IMR-90 (cell line): ENCODE measurements around the gene PCSK5. TPM values are rescaled to one million over a fixed set of nuclear protein-coding genes. Genes with fewer than 3 reads are reported as not detected.

Source experiments
- ATAC-seq: fragments of 200-7000 bp; cut with Tn5 transposase; 2 replicates; pipeline ENCODE4 v1.9.1; 2020; ENCODE audit warnings: low read depth, mild to moderate bottlenecking, moderate library complexity
- BruUV-seq: library from RNA; stranded (reverse); fragments of 400-500 nt; replicated peaks from 2 replicates; lab custom pipeline; 2021; lab: Mats Ljungman, UMichigan
- CTCF ChIA-PET: fragments of 300-600 bp; formaldehyde crosslinking; extraction: SDS; loops from one replicate; lab custom pipeline; 2021; ENCODE audit warnings: antibody characterized with exemption; lab: Yijun Ruan, JAX
- POLR2A ChIA-PET: fragments of 300-600 bp; sonication (Branson Sonifier 250); formaldehyde crosslinking; loops from one replicate; lab custom pipeline; 2022; ENCODE audit warnings: antibody characterized with exemption; ENCODE audit not compliant: unreplicated experiment; lab: Charles Lee
- DNase-seq: peaks from one replicate; pipeline ENCODE4 v3.0.0; 2013
- H2AFZ ChIP-seq: replicated peaks from 2 replicates; pipeline ENCODE3; 2013; ENCODE audit warnings: low read length, mild to moderate bottlenecking; ENCODE audit not compliant: poor library complexity
- H2AK5ac ChIP-seq: 2 replicates; pipeline ENCODE4 v1.6.1; 2013; ENCODE audit warnings: low read depth, low read length, inconsistent platforms
- H2AK9ac ChIP-seq: replicated peaks from 2 replicates; pipeline ENCODE3; 2013; ENCODE audit warnings: mild to moderate bottlenecking, low read depth, low read length, moderate library complexity; ENCODE audit not compliant: poor library complexity
- H2BK120ac ChIP-seq: 2 replicates; pipeline ENCODE4 v1.6.1; 2013; ENCODE audit warnings: low read depth, low read length, inconsistent platforms
- H2BK15ac ChIP-seq: 3 replicates; pipeline ENCODE4 v1.6.1; 2013; ENCODE audit warnings: low read depth, low read length, inconsistent platforms
- H2BK20ac ChIP-seq: 2 replicates; pipeline ENCODE4 v1.6.1; 2013; ENCODE audit warnings: low read depth, mild to moderate bottlenecking, inconsistent platforms, low read length, moderate library complexity
- H2BK5ac ChIP-seq: 2 replicates; pipeline ENCODE4 v1.6.1; 2013; ENCODE audit warnings: mild to moderate bottlenecking, low read depth, low read length, inconsistent platforms; ENCODE audit not compliant: poor library complexity, severe bottlenecking
- H3K14ac ChIP-seq: replicated peaks from 2 replicates; pipeline ENCODE4 v1.6.1; 2013; ENCODE audit warnings: low read depth, low read length, inconsistent platforms
- H3K18ac ChIP-seq: 2 replicates; pipeline ENCODE4 v1.6.1; 2013; ENCODE audit warnings: low read depth, low read length, control low read depth
- H3K23ac ChIP-seq: 2 replicates; pipeline ENCODE4 v1.6.1; 2013; ENCODE audit warnings: low read depth, low read length, inconsistent platforms
- H3K27ac ChIP-seq: 2 replicates; pipeline ENCODE4 v1.5.1; 2013; ENCODE audit warnings: mild to moderate bottlenecking, control low read depth, low read length; ENCODE audit not compliant: insufficient read depth
- H3K27me3 ChIP-seq: 2 replicates; pipeline ENCODE4 v1.6.1; 2013; ENCODE audit warnings: low read length; ENCODE audit not compliant: control insufficient read depth, insufficient read depth
- H3K36me3 ChIP-seq: 2 replicates; pipeline ENCODE4 v1.6.1; 2013; ENCODE audit warnings: low read length, mixed read lengths; ENCODE audit not compliant: control insufficient read depth, insufficient read depth
- H3K4ac ChIP-seq: 2 replicates; pipeline ENCODE4 v1.6.1; 2013; ENCODE audit warnings: low read depth, low read length, inconsistent platforms
- H3K4me1 ChIP-seq: 2 replicates; pipeline ENCODE4 v1.6.1; 2013; ENCODE audit warnings: low read length, mixed read lengths; ENCODE audit not compliant: control insufficient read depth, insufficient read depth
- H3K4me2 ChIP-seq: 2 replicates; pipeline ENCODE4 v1.6.1; 2013; ENCODE audit warnings: low read depth, mild to moderate bottlenecking, control low read depth, low read length, moderate library complexity
- H3K4me3 ChIP-seq: 2 replicates; pipeline ENCODE4 v1.5.1; 2013; ENCODE audit warnings: low read depth, mild to moderate bottlenecking, control low read depth, low read length, moderate library complexity; ENCODE audit not compliant: insufficient read depth
- H3K56ac ChIP-seq: 2 replicates; pipeline ENCODE4 v1.6.1; 2013; ENCODE audit warnings: low read length, inconsistent platforms; ENCODE audit not compliant: insufficient read depth; ENCODE audit errors: extremely low read depth
- H3K79me1 ChIP-seq, 2 experiments: 2 replicates each; pipeline ENCODE4 v1.6.1; 2013; ENCODE audit warnings: low read length in 2 of 2, inconsistent platforms in 1 of 2, low read depth in 1 of 2
- H3K9ac ChIP-seq: 2 replicates; pipeline ENCODE4 v1.6.1; 2013; ENCODE audit warnings: low read depth, low read length, control low read depth
- H3K9me1 ChIP-seq: 2 replicates; pipeline ENCODE4 v1.6.1; 2013; ENCODE audit warnings: low read length, inconsistent platforms; ENCODE audit not compliant: insufficient read depth
- H3K9me3 ChIP-seq: 2 replicates; pipeline ENCODE4 v1.6.1; 2013; ENCODE audit warnings: low read length; ENCODE audit not compliant: control insufficient read depth, insufficient read depth
- H4K20me1 ChIP-seq: 2 replicates; pipeline ENCODE4 v1.6.1; 2013; ENCODE audit warnings: low read length, inconsistent platforms; ENCODE audit not compliant: insufficient read depth
- H4K5ac ChIP-seq: 2 replicates; pipeline ENCODE4 v1.6.1; 2013; ENCODE audit warnings: mild to moderate bottlenecking, low read depth, low read length, control low read depth
- H4K8ac ChIP-seq, 2 experiments: 2 replicates each; pipeline ENCODE4 v1.6.1; 2013; ENCODE audit warnings: low read depth in 2 of 2, low read length in 2 of 2, control low read depth in 1 of 2, inconsistent platforms in 1 of 2
- H4K91ac ChIP-seq: 2 replicates; pipeline ENCODE4 v1.6.1; 2013; ENCODE audit warnings: low read depth, low read length, inconsistent platforms; ENCODE audit not compliant: insufficient read depth
- BHLHE40 ChIP-seq: fragments of 150-350 bp; IDR thresholded peaks from 2 replicates; pipeline ENCODE4 v1.6.1; 2016; ENCODE audit warnings: mild to moderate bottlenecking, low read depth, low read length
- CEBPB ChIP-seq: IDR thresholded peaks from 2 replicates; pipeline ENCODE4 v1.6.1; 2012; ENCODE audit warnings: low read depth, low read length, improper control_type of control experiment
- CHD1 ChIP-seq: IDR thresholded peaks from 2 replicates; pipeline ENCODE4 v1.6.1; 2012; ENCODE audit warnings: low read depth, low read length, improper control_type of control experiment
- CTCF ChIP-seq: conservative IDR thresholded peaks from 2 replicates; pipeline ENCODE4 v1.5.1; 2012; ENCODE audit warnings: mild to moderate bottlenecking, low read depth, low read length, improper control_type of control experiment
- FOS ChIP-seq: fragments of 150-350 bp; IDR thresholded peaks from 2 replicates; pipeline ENCODE4 v1.6.1; 2016; ENCODE audit warnings: low read depth, low read length
- MAFK ChIP-seq: IDR thresholded peaks from 2 replicates; pipeline ENCODE4 v1.6.1; 2012; ENCODE audit warnings: low read depth, low read length, improper control_type of control experiment
- MAZ ChIP-seq: IDR thresholded peaks from 2 replicates; pipeline ENCODE4 v1.6.1; 2012; ENCODE audit warnings: low read depth, mild to moderate bottlenecking, low read length, improper control_type of control experiment, moderate library complexity, borderline replicate concordance
- MXI1 ChIP-seq: IDR thresholded peaks from 2 replicates; pipeline ENCODE4 v1.6.1; 2012; ENCODE audit warnings: low read depth, mild to moderate bottlenecking, low read length, moderate library complexity, borderline replicate concordance
- NFE2L2 ChIP-seq: fragments of 150-350 bp; IDR thresholded peaks from 2 replicates; pipeline ENCODE4 v1.6.1; 2016; ENCODE audit warnings: low read depth, mild to moderate bottlenecking, low read length
- POLR2A ChIP-seq: IDR thresholded peaks from 2 replicates; pipeline ENCODE4 v1.6.1; 2012; ENCODE audit warnings: mild to moderate bottlenecking, low read depth, low read length
- RAD21 ChIP-seq: IDR thresholded peaks from 2 replicates; pipeline ENCODE4 v1.6.1; 2012; ENCODE audit warnings: low read length, improper control_type of control experiment
- RCOR1 ChIP-seq: IDR thresholded peaks from 2 replicates; pipeline ENCODE4 v1.6.1; 2012; ENCODE audit warnings: mild to moderate bottlenecking, low read length, improper control_type of control experiment; ENCODE audit not compliant: insufficient replicate concordance
- RFX5 ChIP-seq: IDR thresholded peaks from 2 replicates; pipeline ENCODE4 v1.8.0; 2012; ENCODE audit warnings: low read depth, mild to moderate bottlenecking, low read length, moderate library complexity
- SMC3 ChIP-seq: fragments of 150-350 bp; IDR thresholded peaks from 2 replicates; pipeline ENCODE4 v1.6.1; 2016; ENCODE audit warnings: low read depth, mild to moderate bottlenecking, antibody characterized with exemption, low read length, moderate library complexity
- WGBS, 2 experiments: methylation state at CpG; one replicate each; pipeline versions ENCODE4 v1.1.5 to v1.1.7; 2013; ENCODE audit warnings: missing lambda C conversion rate in 2 of 2; ENCODE audit not compliant: insufficient read length in 1 of 2; ENCODE audit errors: extremely low coverage in 2 of 2; 5-methylcytosine and 5-hydroxymethylcytosine counted together
- dilution Hi-C: fragments of 300-500 bp; cut with HindIII; formaldehyde crosslinking; loops from one replicate; pipeline ENCODE4 v1.14.3; 2018; ENCODE audit warnings: low sequenced_read_pairs; ENCODE audit not compliant: unreplicated experiment
- in situ Hi-C: fragments of 300-500 bp; cut with MboI; formaldehyde crosslinking; loops from 3 replicates; pipeline ENCODE4 v1.14.3; 2019; ENCODE audit warnings: low sequenced_read_pairs, inconsistent platforms, mixed read lengths
- intact Hi-C: fragments of 100-400 bp; cut with micrococcal nuclease; formaldehyde crosslinking; loops from 2 replicates; pipeline ENCODE4 v1.10.0; 2022
- polyA plus RNA-seq, 3 experiments: library from polyadenylated mRNA; depleted of rRNA; stranded (reverse); fragments of >200 nt; gene quantifications; 2 replicates each; pipeline ENCODE4 v1.2.3, GENCODE V29; 2012; ENCODE audit warnings: low replicate concordance in 1 of 3
- total RNA-seq: library from RNA; depleted of rRNA; stranded (reverse); fragments of >200 nt; gene quantifications from 2 replicates; pipeline ENCODE4 v1.2.3, GENCODE V29; 2012
- TF ChIP-seq, protein P1 (sequence below): fragments of 150-350 bp; IDR thresholded peaks from 2 replicates; pipeline ENCODE4 v1.6.1; 2016; ENCODE audit warnings: low read depth, mild to moderate bottlenecking, low read length, moderate library complexity, borderline replicate concordance
- TF ChIP-seq, protein P2 (sequence below): fragments of 150-350 bp; IDR thresholded peaks from 2 replicates; pipeline ENCODE4 v1.6.1; 2017; ENCODE audit warnings: mild to moderate bottlenecking, antibody characterized with exemption, low read length, low read depth

The PCSK5 gene
- total and polyA plus RNA-seq, 2 of the 4 experiments (the other 2 are of a cell fraction): 1.5 to 3.0 TPM

GRCh38 chr9:75850459-75851200, 39.8 kb upstream of the PCSK5 start:
- Histone ChIP-seq H3K56ac (no peak overlapping the region), H2AFZ (no peak overlapping the region), H3K4ac (no peak overlapping the region), H2BK120ac (no peak overlapping the region), H3K18ac (no peak overlapping the region), H3K4me3 (no peak overlapping the region), H2BK15ac (no peak overlapping the region), H3K27ac (no peak overlapping the region), H4K91ac (no peak overlapping the region), H3K23ac (no peak overlapping the region), H3K79me1 (no peaks in the 10 kb centered on the region), H2AK9ac (no peak overlapping the region), H3K27me3 (no peaks in the 10 kb centered on the region), H3K14ac (no peak overlapping the region), H2BK20ac (no peak overlapping the region), H3K36me3 (no peaks in the 10 kb centered on the region), H3K9me3 (no peaks in the 10 kb centered on the region), H2AK5ac (no peak overlapping the region), H2BK5ac (no peak overlapping the region), H4K5ac (no peak overlapping the region), H3K4me1 (no peaks in the 10 kb centered on the region), H3K4me2 (no peak overlapping the region), H3K9me1 (no peaks in the 10 kb centered on the region), H3K9ac (no peak overlapping the region), H4K20me1 (no peaks in the 10 kb centered on the region), H4K8ac (no peak overlapping the region)
- CTCF ChIA-PET: no interaction called here
- WGBS, 2 experiments: no CpG with 5 or more reads among the region's 9 CpGs
- ATAC-seq: no peak
- DNase-seq: no peak
- no peak for TF ChIP-seq FOS
- TF ChIP-seq BHLHE40: no peak
- no peak for TF ChIP-seq SMC3
- TF ChIP-seq CEBPB: no peak
- no peak for TF ChIP-seq CTCF
- no peak for TF ChIP-seq RCOR1
- no peak for TF ChIP-seq MAZ
- TF ChIP-seq, protein P1, sequence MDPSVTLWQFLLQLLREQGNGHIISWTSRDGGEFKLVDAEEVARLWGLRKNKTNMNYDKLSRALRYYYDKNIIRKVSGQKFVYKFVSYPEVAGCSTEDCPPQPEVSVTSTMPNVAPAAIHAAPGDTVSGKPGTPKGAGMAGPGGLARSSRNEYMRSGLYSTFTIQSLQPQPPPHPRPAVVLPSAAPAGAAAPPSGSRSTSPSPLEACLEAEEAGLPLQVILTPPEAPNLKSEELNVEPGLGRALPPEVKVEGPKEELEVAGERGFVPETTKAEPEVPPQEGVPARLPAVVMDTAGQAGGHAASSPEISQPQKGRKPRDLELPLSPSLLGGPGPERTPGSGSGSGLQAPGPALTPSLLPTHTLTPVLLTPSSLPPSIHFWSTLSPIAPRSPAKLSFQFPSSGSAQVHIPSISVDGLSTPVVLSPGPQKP: no peak
- TF ChIP-seq MAFK: no peak
- TF ChIP-seq POLR2A: no peak
- no peak for TF ChIP-seq RFX5
- TF ChIP-seq MXI1: no peak
- TF ChIP-seq RAD21: no peak
- no peak for TF ChIP-seq NFE2L2
- TF ChIP-seq, protein P2, sequence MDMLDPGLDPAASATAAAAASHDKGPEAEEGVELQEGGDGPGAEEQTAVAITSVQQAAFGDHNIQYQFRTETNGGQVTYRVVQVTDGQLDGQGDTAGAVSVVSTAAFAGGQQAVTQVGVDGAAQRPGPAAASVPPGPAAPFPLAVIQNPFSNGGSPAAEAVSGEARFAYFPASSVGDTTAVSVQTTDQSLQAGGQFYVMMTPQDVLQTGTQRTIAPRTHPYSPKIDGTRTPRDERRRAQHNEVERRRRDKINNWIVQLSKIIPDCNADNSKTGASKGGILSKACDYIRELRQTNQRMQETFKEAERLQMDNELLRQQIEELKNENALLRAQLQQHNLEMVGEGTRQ: no peak
- TF ChIP-seq CHD1: no peak
- no TSS peak for BruUV-seq
- POLR2A ChIA-PET: no interaction called here
- dilution Hi-C loops: no loop called here
- intact Hi-C loops: no loop called here
- in situ Hi-C loops: no loop called here
